Ovary (tissue), 9 donors: ENCODE data around the gene IL17RE. TPM values are rescaled to one million over a fixed set of nuclear protein-coding genes. Genes with fewer than 3 reads are reported as not detected.

ENCODE experiments used
- DNase-seq, 5 donors: peaks; one replicate each; pipeline ENCODE4 v3.0.0-alpha.2; 2019 to 2020
- H3K27ac ChIP-seq, 2 donors: fragments of 200-600 bp; one replicate each; pipeline versions ENCODE4 v1.5.1 to v1.8.0; 2019 to 2022
- H3K27me3 ChIP-seq: fragments of 200-600 bp; one replicate; pipeline ENCODE4 v1.8.0; 2022
- H3K36me3 ChIP-seq: fragments of 200-600 bp; sonication (generic); one replicate; pipeline ENCODE4 v1.5.1; 2019
- H3K4me1 ChIP-seq: one replicate; pipeline ENCODE4 v1.8.1; 2013; ENCODE audit warnings: mild to moderate bottlenecking, moderate library complexity; ENCODE audit not compliant: insufficient read depth
- H3K4me3 ChIP-seq: fragments of 200-600 bp; sonication (generic); one replicate; pipeline ENCODE4 v1.5.1; 2017
- H3K9me3 ChIP-seq, 2 donors: fragments of 200-600 bp in 1 of 2; sonication (generic) in 1 of 2; one replicate each; pipeline versions ENCODE4 v1.5.1 to v1.8.1; 2013 to 2019; ENCODE audit warnings: mild to moderate bottlenecking in 1 of 2, moderate library complexity in 1 of 2
- CTCF ChIP-seq, 3 donors: fragments of 450-650 bp in 2 of 3; fragments of 200-600 bp in 1 of 3; IDR thresholded peaks; one replicate each; pipeline versions ENCODE4 v1.5.1 to v1.8.0; 2016 to 2022; ENCODE audit warnings: antibody characterized with exemption in 3 of 3, mild to moderate bottlenecking in 1 of 3
- EP300 ChIP-seq: sonication (generic); formaldehyde crosslinking; IDR thresholded peaks from one replicate; pipeline ENCODE4 v1.6.1; 2017; ENCODE audit warnings: antibody characterized with exemption
- POLR2A ChIP-seq: fragments of 450-650 bp; IDR thresholded peaks from one replicate; pipeline ENCODE4 v1.6.1; 2017; ENCODE audit warnings: antibody characterized with exemption, mild to moderate bottlenecking, moderate library complexity
- WGBS, 3 donors: extraction: QIAGEN DNeasy Blood & Tissue Kit in 1 of 3; methylation state at CpG; one replicate each; pipeline versions ENCODE4 v1.1.5 to v1.1.7; 2013 to 2017; 5-methylcytosine and 5-hydroxymethylcytosine counted together
- intact Hi-C, 4 donors: fragments of 100-400 bp; cut with DNase I; formaldehyde crosslinking; loops; one replicate each; pipeline versions ENCODE4 v1.11.0 to v1.15.1; 2022 to 2023
- polyA plus RNA-seq, 2 donors: library from polyadenylated mRNA; stranded (reverse); fragments of 200-250 nt in 1 of 2; fragments of 350-450 nt in 1 of 2; fragmentation: Illumina TruSeq in 1 of 2; extraction: RNeasy Lipid Tissue Mini Kit (QIAGEN cat#74804) in 1 of 2; gene quantifications; one replicate each; pipeline ENCODE4 v1.2.3, GENCODE V29; 2013 to 2014
- total RNA-seq, 7 donors: library from RNA; depleted of rRNA in 2 of 7; stranded (reverse); fragments of >200 nt in 2 of 7; fragmentation: NEBNext Ultra II Directional in 3 of 7; extraction: Animal tissue kit (Norgen Biotek cat#: 25700) in 3 of 7; gene quantifications; one replicate each; pipeline versions ENCODE4 v1.1.0 to v1.2.4, GENCODE V29; 2016 to 2023
- donor health status: DM: no; HTN: no; CAD: no; lungs with moderate emphysema.
- donor health status: DM: no; HTN: no; CAD: no.
- donor health status: Bipolar disorder and iron deficiency.
- donor health status: DM: yes; HTN: yes; CAD: no.
- donor health status: DM: no; HTN: no; CAD: no.
- donor health status: DM: yes; HTN: yes; CAD: no.

The IL17RE gene
- total and polyA plus RNA-seq, 9 donors = 0.48 to 3.6 (median 1.3) TPM

GRCh38 chr3:9948586-9948985 lies 45.9 kb downstream of the IL17RE start:
- WGBS, 3 donors = 84 to 89% (median 87%) methylated on average over 3 of the region's 3 CpGs
- no peak for DNase-seq
- H3K4me1 ChIP-seq = peaks cover 7% of the 10 kb centered on the region
- TF ChIP-seq CTCF (IDR thresholded peaks at IDR 0.05) (no peak), POLR2A (no peak), EP300 (no peak)
- H3K4me3 ChIP-seq = no peak overlapping the region
- H3K9me3 ChIP-seq = no peaks in the 10 kb centered on the region
- intact Hi-C loops = loop anchor here in 2 of 4 donors (10.0 kb wide), 2 partner anchors 66 to 104 kb away; partner anchors contain the start of gene RPUSD3 (in 1 of the 2)
- no peak overlapping the region for H3K27ac ChIP-seq
- no peaks in the 10 kb centered on the region for H3K27me3 ChIP-seq
- H3K36me3 ChIP-seq = no peaks in the 10 kb centered on the region

DNA sequence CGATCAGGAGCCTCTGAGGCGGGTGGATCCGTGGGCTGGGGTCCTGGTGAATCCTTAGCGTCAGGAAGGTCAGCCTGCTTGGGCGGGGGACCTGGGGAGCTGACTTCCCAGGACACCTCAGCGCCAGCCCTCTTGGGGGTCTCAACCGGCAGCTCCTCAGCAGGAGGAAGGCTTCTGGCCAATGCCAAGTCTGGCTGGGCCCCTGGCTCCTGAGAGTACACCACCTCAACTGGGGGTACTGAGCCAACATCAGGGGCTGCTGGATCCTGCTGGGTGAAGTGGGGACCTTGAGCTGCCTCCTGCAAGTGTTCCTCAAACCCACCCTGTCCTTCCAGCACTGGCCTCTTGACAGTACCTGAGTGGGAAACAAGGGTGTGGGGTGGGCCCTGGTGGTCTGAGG lies 46.5 kb downstream of the IL17RE start:
- Histone ChIP-seq H3K27me3 (no peaks in the 10 kb centered on the region), H3K9me3 (no peaks in the 10 kb centered on the region), H3K4me1 (peaks cover 7% of the 10 kb centered on the region), H3K36me3 (no peaks in the 10 kb centered on the region), H3K27ac (no peak overlapping the region), H3K4me3 (no peak overlapping the region)
- intact Hi-C loops = loop anchor here in 2 of 4 donors (10.0 kb wide), 2 partner anchors 66 to 104 kb away; partner anchors contain the start of gene RPUSD3 (in 1 of the 2)
- 85 to 96% (median 92%) methylated on average over 7 of the region's 7 CpGs for WGBS, 3 donors
- no peak for DNase-seq
- TF ChIP-seq EP300 (no peak), CTCF (IDR thresholded peaks at IDR 0.05) (no peak), POLR2A (no peak)

DNA sequence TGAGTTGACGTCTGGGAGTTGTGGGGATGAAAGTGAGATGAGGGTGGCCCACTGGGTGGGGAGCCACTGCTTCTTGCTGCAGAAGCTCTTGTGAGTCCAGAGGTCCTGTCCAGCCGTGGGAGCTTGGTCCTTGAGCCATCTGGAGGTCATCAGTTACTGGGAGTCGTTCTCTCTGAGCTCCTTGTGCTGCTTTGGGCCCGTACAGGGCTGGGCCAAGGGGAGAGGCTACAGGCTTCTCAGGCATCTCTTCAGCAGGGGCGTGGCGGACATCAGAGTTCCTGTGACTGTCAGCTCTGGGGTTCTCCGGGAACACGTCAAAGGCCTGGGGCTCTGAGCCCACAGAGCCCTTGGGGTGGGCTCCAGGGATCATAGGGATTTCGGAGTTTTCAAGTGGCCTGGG lies 47.0 kb downstream of the IL17RE start:
- Histone ChIP-seq H3K27ac (no peak overlapping the region), H3K36me3 (no peaks in the 10 kb centered on the region), H3K27me3 (no peaks in the 10 kb centered on the region), H3K9me3 (no peaks in the 10 kb centered on the region), H3K4me1 (peaks cover 7% of the 10 kb centered on the region), H3K4me3 (no peak overlapping the region)
- TF ChIP-seq CTCF (IDR thresholded peaks at IDR 0.05) = no peak
- no peak for TF ChIP-seq EP300
- no peak for TF ChIP-seq POLR2A
- intact Hi-C loops = loop anchor here in 2 of 4 donors (10.0 kb wide), 2 partner anchors 65 to 105 kb away; partner anchors contain the start of gene RPUSD3 (in 1 of the 2)
- WGBS, 3 donors = 80 to 81% (median 80%) methylated on average over 9 of the region's 9 CpGs
- no peak for DNase-seq

GRCh38 chr3:9951126-9951525 lies 48.5 kb downstream of the IL17RE start:
- no peaks in the 10 kb centered on the region for H3K9me3 ChIP-seq
- H3K36me3 ChIP-seq = no peaks in the 10 kb centered on the region
- H3K27ac ChIP-seq = no peak overlapping the region
- WGBS, 3 donors = 38 to 49% (median 41%) methylated on average over 7 of the region's 7 CpGs
- DNase-seq = no peak
- intact Hi-C loops = no loop called here
- no peaks in the 10 kb centered on the region for H3K27me3 ChIP-seq
- no peak for TF ChIP-seq EP300
- TF ChIP-seq POLR2A = no peak
- no peak for TF ChIP-seq CTCF (IDR thresholded peaks at IDR 0.05)
- no peak overlapping the region for H3K4me3 ChIP-seq
- peaks cover 7% of the 10 kb centered on the region for H3K4me1 ChIP-seq
